NOMO-1 treated with dmso at 0.1 percent for 144 hours (cell line): ENCODE data around the gene POMGNT2.
"Not testable (repeated sequence)": the region's sequence is repeated elsewhere in the genome, so short reads cannot be mapped to it uniquely, and the experiment has no call there.

Experiments
- DNase-seq: peaks from one replicate; lab custom pipeline; 2025; ENCODE audit not compliant: unreplicated experiment; lab: John Stamatoyannopoulos, UW

The POMGNT2 gene

DNA sequence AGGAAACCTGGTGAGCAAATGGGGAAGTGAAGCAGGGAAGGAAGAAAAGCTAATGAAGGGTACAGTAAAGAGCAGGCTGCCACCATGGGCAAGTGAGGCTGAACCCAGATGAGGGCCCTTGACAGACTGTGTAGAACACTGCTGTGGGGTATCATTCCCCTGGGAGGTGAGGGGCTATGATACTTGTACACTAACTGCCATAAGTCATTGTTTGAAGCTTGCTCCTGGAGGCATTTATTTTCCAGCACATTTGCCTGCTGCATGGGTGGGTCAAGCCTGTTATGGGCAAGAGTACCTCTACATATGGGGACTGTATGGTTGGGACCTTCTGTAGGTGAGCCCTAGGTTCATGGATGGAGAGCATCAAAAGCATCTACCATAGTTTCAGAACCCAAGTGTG, 57.4 kb downstream of the POMGNT2 start:
- DNase-seq, result no peak

DNA sequence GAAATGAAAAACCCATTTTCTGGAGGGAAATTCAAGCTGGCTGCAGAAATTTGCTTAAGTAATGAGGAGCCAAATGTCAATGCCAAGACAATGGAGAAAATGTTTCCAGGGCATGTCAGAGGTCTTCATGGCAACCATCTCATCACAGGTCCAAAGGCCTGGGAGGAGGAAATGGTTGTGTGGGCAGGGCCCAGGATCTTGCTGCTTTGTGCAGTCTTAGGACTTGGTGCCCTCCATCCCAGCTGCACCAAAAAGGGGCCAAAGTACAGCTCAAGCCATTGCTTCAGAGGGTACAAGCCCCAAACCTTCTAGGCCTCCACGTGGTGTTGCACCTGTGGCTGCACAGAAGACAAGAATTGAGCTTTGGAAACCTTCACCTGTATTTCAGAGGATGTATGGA, 59.3 kb downstream of the POMGNT2 start:
- DNase-seq, result no peak

DNA sequence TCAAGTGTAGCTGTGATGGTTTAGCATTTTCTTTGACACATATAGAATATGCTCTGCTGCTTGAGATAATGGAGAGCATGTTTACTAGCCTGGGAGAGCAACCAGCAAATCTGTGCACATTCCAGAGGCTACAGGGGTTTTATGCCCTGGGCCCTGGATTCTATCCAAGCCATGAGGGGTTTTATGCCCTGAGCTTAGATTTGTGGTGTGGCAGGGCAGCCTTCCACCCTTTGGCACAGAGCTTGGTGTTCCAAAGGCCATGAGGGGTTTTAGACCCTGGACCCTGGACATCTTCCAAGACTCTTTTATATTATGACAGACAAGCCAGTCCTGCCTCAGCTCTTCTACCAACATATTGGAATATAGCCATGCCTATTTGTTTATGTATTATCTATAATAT, 60.8 kb downstream of the POMGNT2 start:
- not testable (repeated sequence) for DNase-seq

- DNase-seq, result no peak
Measured at GRCh38 chr3:43043793-43044192, 62.1 kb downstream of the POMGNT2 start.

DNA sequence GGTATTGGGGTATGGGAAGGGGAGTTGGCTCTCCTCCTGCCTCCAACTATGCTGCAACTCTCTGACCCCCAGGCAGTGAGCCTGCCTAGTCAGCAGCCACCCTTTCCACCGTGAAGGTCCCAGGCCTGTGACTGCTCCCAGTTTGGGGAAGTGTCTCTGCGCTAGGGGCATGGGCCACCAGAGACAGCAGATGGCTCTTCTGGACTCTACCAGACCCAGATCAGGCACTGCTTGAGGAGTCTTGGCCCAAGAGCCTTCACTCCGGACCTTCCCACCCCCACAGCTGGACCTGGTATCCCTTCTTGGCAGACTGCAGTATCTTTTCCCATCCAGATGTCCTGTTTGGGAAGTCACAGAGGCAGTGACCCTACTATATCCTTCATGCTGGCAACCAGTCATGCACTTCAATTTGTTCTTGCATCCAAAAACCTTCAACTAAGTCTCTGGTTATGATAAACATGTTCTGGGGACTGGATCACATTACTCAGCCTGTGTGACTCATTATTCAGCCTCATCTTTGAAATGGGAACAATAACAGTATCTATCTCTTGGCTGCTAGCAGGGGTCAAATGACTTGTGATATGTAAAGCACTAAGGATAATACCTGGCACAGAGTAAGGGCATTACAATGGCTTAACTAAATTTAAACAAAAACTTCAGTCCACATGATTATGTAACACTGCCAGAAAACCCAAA, 62.7 kb downstream of the POMGNT2 start:
- DNase-seq, result no peak

DNA sequence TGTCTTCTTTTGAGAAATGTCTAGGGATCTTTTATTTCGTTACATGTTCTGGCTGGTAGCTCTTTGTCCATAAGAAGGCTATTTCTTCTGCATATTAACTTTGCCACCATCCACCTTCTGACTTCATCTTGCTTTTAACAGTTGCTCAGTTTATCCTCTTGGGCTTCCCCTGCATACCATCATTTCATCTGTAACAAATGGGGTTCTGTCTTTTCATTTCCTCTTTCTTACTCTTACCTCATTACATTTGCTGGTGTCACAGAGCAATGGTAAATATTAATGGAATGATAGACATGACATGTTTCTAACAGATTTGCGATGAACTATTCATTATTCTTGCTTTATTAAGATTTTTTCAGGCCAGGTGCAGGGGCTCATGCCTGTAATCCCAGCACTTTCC, 64.4 kb downstream of the POMGNT2 start:
- DNase-seq, result no peak

DNA sequence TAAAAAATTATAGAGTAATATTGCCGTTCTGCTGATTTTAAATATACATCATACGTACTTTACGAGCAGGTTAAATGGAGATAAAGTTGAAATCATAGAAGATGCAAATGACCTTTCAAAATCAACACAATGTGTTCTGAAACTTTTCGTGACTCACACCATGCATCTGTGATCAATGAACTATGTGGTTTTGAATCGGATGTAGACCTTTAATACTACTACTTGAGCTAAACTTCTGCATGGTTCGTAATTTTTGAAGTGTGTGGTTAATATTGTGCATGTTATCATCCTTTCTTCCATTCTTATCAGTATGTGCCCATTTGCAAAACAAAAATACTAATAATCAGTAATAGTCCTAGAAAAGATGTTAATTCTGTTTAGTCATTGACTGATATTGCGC, 67.9 kb downstream of the POMGNT2 start:
- DNase-seq, result no peak

DNA sequence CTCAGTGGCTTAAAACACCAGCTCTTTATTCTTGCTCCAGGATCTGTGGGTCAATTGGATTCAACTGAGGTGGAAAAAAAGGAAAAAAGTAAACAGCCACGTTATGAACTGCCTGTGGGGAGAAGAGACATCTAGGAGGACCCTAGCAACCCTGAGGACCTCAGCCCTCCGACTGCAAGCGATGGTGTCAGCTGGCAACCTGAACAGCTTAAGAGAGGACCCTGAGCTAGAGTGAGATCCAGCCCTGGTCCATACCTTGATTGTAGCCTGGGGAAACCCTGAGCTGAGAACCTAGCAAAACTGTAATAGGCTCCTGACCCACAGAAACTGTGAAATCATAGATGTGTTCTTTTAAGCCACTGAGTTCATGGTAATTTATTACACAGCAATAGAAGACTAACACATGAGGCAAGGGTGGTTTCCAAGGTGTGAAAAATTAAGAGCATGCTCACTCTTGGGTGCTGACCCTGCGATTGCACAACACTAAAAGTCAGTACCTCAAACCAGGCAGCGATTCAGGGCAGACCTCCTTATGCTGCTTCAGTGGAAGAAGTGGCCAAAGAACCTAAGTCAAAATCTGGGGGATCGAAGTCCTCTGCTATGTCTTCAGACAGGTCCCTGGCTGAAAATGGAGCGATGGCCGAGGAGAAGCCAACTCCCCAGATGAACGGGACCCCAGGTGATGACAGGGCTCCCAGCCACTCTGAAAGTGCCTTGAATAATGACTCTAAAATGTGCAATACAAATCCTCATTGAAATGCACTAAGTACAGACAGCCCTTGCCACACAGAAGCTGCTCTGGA, 69.1 kb downstream of the POMGNT2 start:
- DNase-seq, result no peak

- no peak for DNase-seq
Measured at GRCh38 chr3:43035801-43036365, 70.0 kb downstream of the POMGNT2 start.

DNA sequence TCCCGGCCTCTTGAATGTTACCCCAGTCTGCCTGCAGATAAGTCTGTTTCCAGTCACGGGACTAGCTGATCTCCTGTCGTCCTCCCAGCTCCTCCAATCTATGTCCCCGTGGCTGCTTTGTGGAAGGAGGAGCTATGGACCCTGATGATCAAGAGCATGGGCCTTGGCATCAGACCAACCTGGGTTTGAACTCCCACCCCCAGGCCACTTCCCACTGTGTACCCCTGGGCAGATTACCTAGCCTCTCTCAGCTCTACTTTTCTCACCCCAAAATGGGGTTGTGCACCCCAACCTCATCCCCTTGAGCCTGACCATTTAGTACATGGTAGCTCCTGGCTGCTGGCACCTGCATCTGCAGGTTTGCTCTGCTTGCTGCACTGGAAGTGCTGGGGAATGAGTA, 71.0 kb downstream of the POMGNT2 start:
- no peak for DNase-seq

DNA sequence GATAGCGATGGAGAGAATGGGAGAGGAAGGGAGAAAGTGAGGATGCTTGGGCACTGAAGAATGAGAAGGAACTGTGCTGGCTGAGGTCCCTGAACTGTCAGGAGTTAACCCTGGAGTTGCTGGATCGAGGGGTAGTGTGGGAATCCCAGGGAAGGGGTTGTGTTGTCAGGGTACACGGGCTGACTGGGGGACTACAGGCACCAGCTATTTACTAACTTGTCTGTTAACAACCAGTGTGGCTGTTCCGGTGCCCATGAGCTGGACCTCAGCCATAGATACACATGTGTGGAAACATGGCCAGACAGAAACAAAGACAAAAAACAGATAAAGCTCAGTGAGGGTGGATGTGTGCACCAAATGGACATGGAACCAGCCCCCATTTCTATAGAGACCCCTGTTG, 71.7 kb downstream of the POMGNT2 start:
- no peak for DNase-seq

GRCh38 chr3:43032646-43033628, 72.9 kb downstream of the POMGNT2 start:
- DNase-seq, result no peak

GRCh38 chr3:43031889-43032545, 73.9 kb downstream of the POMGNT2 start:
- no peak for DNase-seq

DNA sequence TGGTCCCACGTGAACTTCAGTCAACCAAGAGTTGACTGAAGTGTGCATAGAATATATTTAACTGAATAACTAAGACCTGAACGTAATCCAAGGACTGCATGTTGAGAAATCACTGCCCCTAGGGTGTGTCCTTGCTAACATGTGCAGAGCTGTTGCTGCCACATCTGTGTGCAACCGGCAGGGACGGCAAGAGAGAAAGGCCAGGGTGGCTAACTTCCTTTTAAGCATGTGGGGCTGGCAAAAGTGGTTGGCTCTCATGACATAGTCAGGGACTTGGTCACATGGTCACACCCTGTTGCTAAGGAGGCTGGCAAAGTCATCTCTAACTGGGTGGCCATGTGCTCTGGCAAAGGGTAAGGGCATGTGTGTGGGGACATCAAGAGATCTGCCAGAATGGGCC, 74.4 kb downstream of the POMGNT2 start:
- DNase-seq, result peak; percentile 54

GRCh38 chr3:43030162-43030935, 75.5 kb downstream of the POMGNT2 start:
- DNase-seq, result no peak
